IMR-90 (cell line): Measurements from ENCODE around the gene GNMT. TPM values are rescaled to one million over a fixed set of nuclear protein-coding genes. Genes with fewer than 3 reads are reported as not detected.

ENCODE experiments used
- ATAC-seq: fragments of 200-7000 bp; cut with Tn5 transposase; 2 replicates; pipeline ENCODE4 v1.9.1; 2020; ENCODE audit warnings: low read depth, mild to moderate bottlenecking, moderate library complexity
- BruUV-seq: library from RNA; stranded (reverse); fragments of 400-500 nt; replicated peaks from 2 replicates; lab custom pipeline; 2021; lab: Mats Ljungman, UMichigan
- CTCF ChIA-PET: fragments of 300-600 bp; formaldehyde crosslinking; extraction: SDS; loops from one replicate; lab custom pipeline; 2021; ENCODE audit warnings: antibody characterized with exemption; lab: Yijun Ruan, JAX
- POLR2A ChIA-PET: fragments of 300-600 bp; sonication (Branson Sonifier 250); formaldehyde crosslinking; loops from one replicate; lab custom pipeline; 2022; ENCODE audit warnings: antibody characterized with exemption; ENCODE audit not compliant: unreplicated experiment; lab: Charles Lee
- DNase-seq: peaks from one replicate; pipeline ENCODE4 v3.0.0; 2013
- H2AFZ ChIP-seq: replicated peaks from 2 replicates; pipeline ENCODE3; 2013; ENCODE audit warnings: low read length, mild to moderate bottlenecking; ENCODE audit not compliant: poor library complexity
- H2AK5ac ChIP-seq: 2 replicates; pipeline ENCODE4 v1.6.1; 2013; ENCODE audit warnings: low read depth, low read length, inconsistent platforms
- H2AK9ac ChIP-seq: replicated peaks from 2 replicates; pipeline ENCODE3; 2013; ENCODE audit warnings: mild to moderate bottlenecking, low read depth, low read length, moderate library complexity; ENCODE audit not compliant: poor library complexity
- H2BK120ac ChIP-seq: 2 replicates; pipeline ENCODE4 v1.6.1; 2013; ENCODE audit warnings: low read depth, low read length, inconsistent platforms
- H2BK15ac ChIP-seq: 3 replicates; pipeline ENCODE4 v1.6.1; 2013; ENCODE audit warnings: low read depth, low read length, inconsistent platforms
- H2BK20ac ChIP-seq: 2 replicates; pipeline ENCODE4 v1.6.1; 2013; ENCODE audit warnings: low read depth, mild to moderate bottlenecking, inconsistent platforms, low read length, moderate library complexity
- H2BK5ac ChIP-seq: 2 replicates; pipeline ENCODE4 v1.6.1; 2013; ENCODE audit warnings: mild to moderate bottlenecking, low read depth, low read length, inconsistent platforms; ENCODE audit not compliant: poor library complexity, severe bottlenecking
- H3K14ac ChIP-seq: replicated peaks from 2 replicates; pipeline ENCODE4 v1.6.1; 2013; ENCODE audit warnings: low read depth, low read length, inconsistent platforms
- H3K18ac ChIP-seq: 2 replicates; pipeline ENCODE4 v1.6.1; 2013; ENCODE audit warnings: low read depth, low read length, control low read depth
- H3K23ac ChIP-seq: 2 replicates; pipeline ENCODE4 v1.6.1; 2013; ENCODE audit warnings: low read depth, low read length, inconsistent platforms
- H3K27ac ChIP-seq: 2 replicates; pipeline ENCODE4 v1.5.1; 2013; ENCODE audit warnings: mild to moderate bottlenecking, control low read depth, low read length; ENCODE audit not compliant: insufficient read depth
- H3K27me3 ChIP-seq: 2 replicates; pipeline ENCODE4 v1.6.1; 2013; ENCODE audit warnings: low read length; ENCODE audit not compliant: control insufficient read depth, insufficient read depth
- H3K36me3 ChIP-seq: 2 replicates; pipeline ENCODE4 v1.6.1; 2013; ENCODE audit warnings: low read length, mixed read lengths; ENCODE audit not compliant: control insufficient read depth, insufficient read depth
- H3K4ac ChIP-seq: 2 replicates; pipeline ENCODE4 v1.6.1; 2013; ENCODE audit warnings: low read depth, low read length, inconsistent platforms
- H3K4me1 ChIP-seq: 2 replicates; pipeline ENCODE4 v1.6.1; 2013; ENCODE audit warnings: low read length, mixed read lengths; ENCODE audit not compliant: control insufficient read depth, insufficient read depth
- H3K4me2 ChIP-seq: 2 replicates; pipeline ENCODE4 v1.6.1; 2013; ENCODE audit warnings: low read depth, mild to moderate bottlenecking, control low read depth, low read length, moderate library complexity
- H3K4me3 ChIP-seq: 2 replicates; pipeline ENCODE4 v1.5.1; 2013; ENCODE audit warnings: low read depth, mild to moderate bottlenecking, control low read depth, low read length, moderate library complexity; ENCODE audit not compliant: insufficient read depth
- H3K56ac ChIP-seq: 2 replicates; pipeline ENCODE4 v1.6.1; 2013; ENCODE audit warnings: low read length, inconsistent platforms; ENCODE audit not compliant: insufficient read depth; ENCODE audit errors: extremely low read depth
- H3K79me1 ChIP-seq, 2 experiments: 2 replicates each; pipeline ENCODE4 v1.6.1; 2013; ENCODE audit warnings: low read length in 2 of 2, inconsistent platforms in 1 of 2, low read depth in 1 of 2
- H3K9ac ChIP-seq: 2 replicates; pipeline ENCODE4 v1.6.1; 2013; ENCODE audit warnings: low read depth, low read length, control low read depth
- H3K9me1 ChIP-seq: 2 replicates; pipeline ENCODE4 v1.6.1; 2013; ENCODE audit warnings: low read length, inconsistent platforms; ENCODE audit not compliant: insufficient read depth
- H3K9me3 ChIP-seq: 2 replicates; pipeline ENCODE4 v1.6.1; 2013; ENCODE audit warnings: low read length; ENCODE audit not compliant: control insufficient read depth, insufficient read depth
- H4K20me1 ChIP-seq: 2 replicates; pipeline ENCODE4 v1.6.1; 2013; ENCODE audit warnings: low read length, inconsistent platforms; ENCODE audit not compliant: insufficient read depth
- H4K5ac ChIP-seq: 2 replicates; pipeline ENCODE4 v1.6.1; 2013; ENCODE audit warnings: mild to moderate bottlenecking, low read depth, low read length, control low read depth
- H4K8ac ChIP-seq, 2 experiments: 2 replicates each; pipeline ENCODE4 v1.6.1; 2013; ENCODE audit warnings: low read depth in 2 of 2, low read length in 2 of 2, control low read depth in 1 of 2, inconsistent platforms in 1 of 2
- H4K91ac ChIP-seq: 2 replicates; pipeline ENCODE4 v1.6.1; 2013; ENCODE audit warnings: low read depth, low read length, inconsistent platforms; ENCODE audit not compliant: insufficient read depth
- BHLHE40 ChIP-seq: fragments of 150-350 bp; IDR thresholded peaks from 2 replicates; pipeline ENCODE4 v1.6.1; 2016; ENCODE audit warnings: mild to moderate bottlenecking, low read depth, low read length
- CEBPB ChIP-seq: IDR thresholded peaks from 2 replicates; pipeline ENCODE4 v1.6.1; 2012; ENCODE audit warnings: low read depth, low read length, improper control_type of control experiment
- CHD1 ChIP-seq: IDR thresholded peaks from 2 replicates; pipeline ENCODE4 v1.6.1; 2012; ENCODE audit warnings: low read depth, low read length, improper control_type of control experiment
- CTCF ChIP-seq: conservative IDR thresholded peaks from 2 replicates; pipeline ENCODE4 v1.5.1; 2012; ENCODE audit warnings: mild to moderate bottlenecking, low read depth, low read length, improper control_type of control experiment
- ELK1 ChIP-seq: fragments of 150-350 bp; IDR thresholded peaks from 2 replicates; pipeline ENCODE4 v1.6.1; 2016; ENCODE audit warnings: low read depth, mild to moderate bottlenecking, low read length, moderate library complexity, borderline replicate concordance
- FOS ChIP-seq: fragments of 150-350 bp; IDR thresholded peaks from 2 replicates; pipeline ENCODE4 v1.6.1; 2016; ENCODE audit warnings: low read depth, low read length
- MAFK ChIP-seq: IDR thresholded peaks from 2 replicates; pipeline ENCODE4 v1.6.1; 2012; ENCODE audit warnings: low read depth, low read length, improper control_type of control experiment
- MAZ ChIP-seq: IDR thresholded peaks from 2 replicates; pipeline ENCODE4 v1.6.1; 2012; ENCODE audit warnings: low read depth, mild to moderate bottlenecking, low read length, improper control_type of control experiment, moderate library complexity, borderline replicate concordance
- MXI1 ChIP-seq: IDR thresholded peaks from 2 replicates; pipeline ENCODE4 v1.6.1; 2012; ENCODE audit warnings: low read depth, mild to moderate bottlenecking, low read length, moderate library complexity, borderline replicate concordance
- POLR2A ChIP-seq: IDR thresholded peaks from 2 replicates; pipeline ENCODE4 v1.6.1; 2012; ENCODE audit warnings: mild to moderate bottlenecking, low read depth, low read length
- RAD21 ChIP-seq: IDR thresholded peaks from 2 replicates; pipeline ENCODE4 v1.6.1; 2012; ENCODE audit warnings: low read length, improper control_type of control experiment
- RCOR1 ChIP-seq: IDR thresholded peaks from 2 replicates; pipeline ENCODE4 v1.6.1; 2012; ENCODE audit warnings: mild to moderate bottlenecking, low read length, improper control_type of control experiment; ENCODE audit not compliant: insufficient replicate concordance
- RFX5 ChIP-seq: IDR thresholded peaks from 2 replicates; pipeline ENCODE4 v1.8.0; 2012; ENCODE audit warnings: low read depth, mild to moderate bottlenecking, low read length, moderate library complexity
- WGBS, 2 experiments: methylation state at CpG; one replicate each; pipeline versions ENCODE4 v1.1.5 to v1.1.7; 2013; ENCODE audit warnings: missing lambda C conversion rate in 2 of 2; ENCODE audit not compliant: insufficient read length in 1 of 2; ENCODE audit errors: extremely low coverage in 2 of 2; 5-methylcytosine and 5-hydroxymethylcytosine counted together
- dilution Hi-C: fragments of 300-500 bp; cut with HindIII; formaldehyde crosslinking; loops from one replicate; pipeline ENCODE4 v1.14.3; 2018; ENCODE audit warnings: low sequenced_read_pairs; ENCODE audit not compliant: unreplicated experiment
- in situ Hi-C: fragments of 300-500 bp; cut with MboI; formaldehyde crosslinking; loops from 3 replicates; pipeline ENCODE4 v1.14.3; 2019; ENCODE audit warnings: low sequenced_read_pairs, inconsistent platforms, mixed read lengths
- intact Hi-C: fragments of 100-400 bp; cut with micrococcal nuclease; formaldehyde crosslinking; loops from 2 replicates; pipeline ENCODE4 v1.10.0; 2022
- polyA plus RNA-seq, 3 experiments: library from polyadenylated mRNA; depleted of rRNA; stranded (reverse); fragments of >200 nt; gene quantifications; 2 replicates each; pipeline ENCODE4 v1.2.3, GENCODE V29; 2012; ENCODE audit warnings: low replicate concordance in 1 of 3
- total RNA-seq: library from RNA; depleted of rRNA; stranded (reverse); fragments of >200 nt; gene quantifications from 2 replicates; pipeline ENCODE4 v1.2.3, GENCODE V29; 2012
- TF ChIP-seq, protein P1 (sequence below): fragments of 150-350 bp; IDR thresholded peaks from 2 replicates; pipeline ENCODE4 v1.6.1; 2017; ENCODE audit warnings: mild to moderate bottlenecking, antibody characterized with exemption, low read length, low read depth

The GNMT gene
- total and polyA plus RNA-seq, 2 of the 4 experiments (the other 2 are of a cell fraction), result 0.36 TPM; not detected in 1

GRCh38 chr6:42979523-42980177 is 19.1 kb downstream of the GNMT start:
- no TSS peak for BruUV-seq
- no peaks in the 10 kb centered on the region for H3K27me3 ChIP-seq
- intact Hi-C loops, result loop anchor here (2.0 to 5.0 kb wide), 2 partner anchors 51 to 77 kb away; partner anchors contain the start of gene CNPY3
- TF ChIP-seq POLR2A (no peak), MAFK (no peak), FOS (no peak), BHLHE40 (no peak), CHD1 (no peak), ELK1 (no peak), CTCF (no peak), RAD21 (no peak), MXI1 (no peak), RFX5 (no peak), RCOR1 (no peak), CEBPB (no peak), MAZ (no peak)
- TF ChIP-seq, protein P1, sequence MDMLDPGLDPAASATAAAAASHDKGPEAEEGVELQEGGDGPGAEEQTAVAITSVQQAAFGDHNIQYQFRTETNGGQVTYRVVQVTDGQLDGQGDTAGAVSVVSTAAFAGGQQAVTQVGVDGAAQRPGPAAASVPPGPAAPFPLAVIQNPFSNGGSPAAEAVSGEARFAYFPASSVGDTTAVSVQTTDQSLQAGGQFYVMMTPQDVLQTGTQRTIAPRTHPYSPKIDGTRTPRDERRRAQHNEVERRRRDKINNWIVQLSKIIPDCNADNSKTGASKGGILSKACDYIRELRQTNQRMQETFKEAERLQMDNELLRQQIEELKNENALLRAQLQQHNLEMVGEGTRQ, result no peak

More at GRCh38 chr6:42979523-42980177, 19.1 kb downstream of the GNMT start:
- Histone ChIP-seq H3K18ac (peak overlapping the region; percentile 39), H2BK20ac (peak overlapping the region; percentile 51), H4K20me1 (peaks cover 9% of the 10 kb centered on the region; the same call in 1 of the 2 replicates), H4K8ac (peak overlapping the region; percentile 82 to 99), H3K27ac (peak overlapping the region; percentile 52), H3K4me3 (peak overlapping the region; percentile 68), H2AFZ (peak overlapping the region; percentile 94), H3K9ac (peak overlapping the region; percentile 78), H3K79me1 (peaks cover 9 to 40% of the 10 kb centered on the region in 2 experiments), H3K36me3 (peaks cover 4% of the 10 kb centered on the region; the same call in 1 of the 2 replicates), H2BK15ac (peak overlapping the region; percentile 33; the same call in 1 of the 3 replicates), H2AK5ac (peak overlapping the region; percentile 93), H3K14ac (peak overlapping the region; percentile 88), H3K4me1 (peaks cover 5% of the 10 kb centered on the region), H2BK120ac (peak overlapping the region; percentile 50; the same call in 1 of the 2 replicates), H3K4me2 (peak overlapping the region; percentile 86), H3K9me3 (no peaks in the 10 kb centered on the region), H3K56ac (peak overlapping the region; percentile 89), H3K9me1 (peaks cover 11% of the 10 kb centered on the region), H2AK9ac (peak overlapping the region; percentile 99), H4K5ac (peak overlapping the region; percentile 50), H2BK5ac (peak overlapping the region; percentile 72), H3K23ac (peak overlapping the region; percentile 64; the same call in 1 of the 2 replicates), H4K91ac (peak overlapping the region; percentile 85), H3K4ac (peak overlapping the region; percentile 92)
- dilution Hi-C loops (no loop called here), in situ Hi-C loops (loop anchor here (5.0 kb wide), 1 partner anchor 47 kb away; no protein-coding TSS in a partner anchor)
- ChIA-PET POLR2A (no interaction called here), CTCF (no interaction called here)
- DNase-seq (peak; percentile 45), ATAC-seq (peak; percentile 0; the same call in 1 of the 2 replicates)
- 60% methylated on average over 2 of the region's 9 CpGs; no CpG with 5 or more reads in 1 of the 2 experiments for WGBS, 2 experiments
